ENCODE measurements around the gene IL1B.
"Not testable (repeated sequence)": the region's sequence is repeated elsewhere in the genome, so short reads cannot be mapped to it uniquely, and the experiment has no call there.

The IL1B gene

GRCh38 chr2:112836695-112837117 lies at the start of gene IL1B:
Gene IL1B, minus strand, starts transcription at chr2:112836779. Its CDS starts 550 bp downstream, at chr2:112836229.
- DNase-seq (ENCODE audit: low read depth) = no peak

- no peak for DNase-seq (ENCODE audit: low read depth)
Observed at GRCh38 chr2:112886291-112886690, 49.7 kb upstream of the IL1B start.

- DNase-seq (ENCODE audit: low read depth) = no peak
Observed at GRCh38 chr2:112885506-112885902, 48.9 kb upstream of the IL1B start.

- DNase-seq (ENCODE audit: low read depth) = no peak
Observed at GRCh38 chr2:112884869-112885505, 48.4 kb upstream of the IL1B start.

- no peak for DNase-seq (ENCODE audit: low read depth)
Observed at GRCh38 chr2:112883669-112884068, 47.1 kb upstream of the IL1B start.

GRCh38 chr2:112881217-112881985 lies 44.8 kb upstream of the IL1B start:
- no peak for DNase-seq (ENCODE audit: low read depth)

- DNase-seq (ENCODE audit: low read depth) = no peak
Observed at GRCh38 chr2:112880696-112881095, 44.1 kb upstream of the IL1B start.

GRCh38 chr2:112880091-112880531 lies 43.5 kb upstream of the IL1B start:
- no peak for DNase-seq (ENCODE audit: low read depth)

- no peak for DNase-seq (ENCODE audit: low read depth)
Observed at GRCh38 chr2:112879491-112880041, 43.0 kb upstream of the IL1B start.

GRCh38 chr2:112877423-112877822 lies 40.8 kb upstream of the IL1B start:
- DNase-seq (ENCODE audit: low read depth) = no peak

- no peak for DNase-seq (ENCODE audit: low read depth)
Observed at GRCh38 chr2:112876971-112877361, 40.4 kb upstream of the IL1B start.

GRCh38 chr2:112876257-112876970 lies 39.8 kb upstream of the IL1B start:
- DNase-seq (ENCODE audit: low read depth) = no peak

GRCh38 chr2:112870841-112871835 lies 34.6 kb upstream of the IL1B start:
- DNase-seq (ENCODE audit: low read depth) = no peak

- DNase-seq (ENCODE audit: low read depth) = peak; percentile 38
Observed at GRCh38 chr2:112869258-112869842, 32.8 kb upstream of the IL1B start.

- no peak for DNase-seq (ENCODE audit: low read depth)
Observed at GRCh38 chr2:112867701-112868631, 31.4 kb upstream of the IL1B start.

GRCh38 chr2:112866128-112866835 lies 29.7 kb upstream of the IL1B start:
- DNase-seq (ENCODE audit: low read depth) = no peak

- DNase-seq (ENCODE audit: low read depth) = no peak
Observed at GRCh38 chr2:112864072-112864471, 27.5 kb upstream of the IL1B start.

GRCh38 chr2:112859406-112860183 lies 23.0 kb upstream of the IL1B start:
- DNase-seq (ENCODE audit: low read depth) = not testable (repeated sequence)
